GM20000 (cell line): Measurements from ENCODE around the gene NBAS.
"Not testable (repeated sequence)": the region's sequence is repeated elsewhere in the genome, so short reads cannot be mapped to it uniquely, and the experiment has no call there.

ENCODE experiments used
- DNase-seq: peaks from one replicate; pipeline ENCODE4 v3.0.0; 2012; ENCODE audit warnings: low spot score
- CTCF ChIP-seq: IDR thresholded peaks from 2 replicates; pipeline ENCODE4 v1.5.1; 2012; ENCODE audit warnings: mild to moderate bottlenecking, control low read depth; ENCODE audit errors: extremely low read depth, missing control alignments

The NBAS gene

DNA sequence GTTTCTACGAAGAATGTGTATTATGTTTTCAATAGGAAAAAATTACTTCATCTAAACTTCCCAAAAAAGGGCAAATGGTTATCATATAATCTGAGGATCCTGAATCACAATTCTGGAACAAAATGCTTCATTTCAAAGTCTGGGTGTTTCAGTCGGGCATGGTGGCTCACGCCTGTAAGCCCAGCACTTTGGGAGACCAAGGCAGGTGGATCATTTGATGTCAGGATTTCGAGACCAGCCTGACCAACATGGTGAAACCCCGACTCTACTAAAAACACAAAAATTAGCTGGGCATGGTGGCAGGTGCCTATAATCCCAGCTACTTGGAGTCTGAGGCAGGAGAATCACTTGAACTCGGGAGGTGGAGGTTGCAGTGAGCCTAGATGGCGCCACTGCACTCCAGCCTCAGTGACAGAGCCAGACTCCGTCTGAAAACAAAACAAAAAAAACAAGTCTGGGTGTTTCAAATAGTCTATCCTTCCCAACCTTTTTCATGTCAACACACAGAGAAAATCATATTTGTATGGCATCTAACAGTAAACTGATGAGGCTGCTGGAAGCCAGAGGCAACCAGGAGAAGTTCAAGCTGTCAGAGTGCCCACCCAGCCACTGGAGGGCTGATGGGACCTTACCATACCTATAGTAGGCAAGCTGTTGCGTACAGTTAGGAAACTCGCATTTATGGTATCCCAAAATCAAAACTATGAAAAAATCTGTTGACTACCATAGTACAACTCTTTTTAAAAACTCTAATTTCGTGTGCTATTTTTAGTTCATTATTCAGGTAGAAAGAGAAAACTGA, 14.6 kb downstream of the NBAS start:
- DNase-seq, result no peak
- TF ChIP-seq CTCF, result no peak

GRCh38 chr2:15544227-15544626, 16.9 kb downstream of the NBAS start:
- TF ChIP-seq CTCF, result no peak
- DNase-seq, result no peak

DNA sequence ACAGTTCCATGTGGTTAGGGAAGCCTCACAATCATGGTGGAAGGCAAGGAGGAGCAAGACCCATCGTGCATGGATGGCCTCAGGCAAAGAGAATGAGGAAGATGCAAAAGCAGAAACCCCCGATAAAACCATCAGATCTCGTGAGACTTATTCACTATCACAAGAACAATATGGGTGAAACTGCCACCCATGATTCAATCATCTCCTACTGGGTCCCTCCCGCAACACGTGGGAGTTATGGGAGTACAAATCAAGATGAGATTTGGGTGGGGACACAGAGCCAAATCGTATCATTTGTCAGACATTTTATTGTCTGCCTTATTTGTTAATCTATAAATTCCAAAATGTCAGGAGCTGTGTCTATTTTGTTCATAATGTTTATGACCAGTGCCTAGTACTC, 17.6 kb downstream of the NBAS start:
- no peak for DNase-seq
- no peak for TF ChIP-seq CTCF

GRCh38 chr2:15543053-15543452, 18.1 kb downstream of the NBAS start:
- no peak for TF ChIP-seq CTCF
- no peak for DNase-seq

DNA sequence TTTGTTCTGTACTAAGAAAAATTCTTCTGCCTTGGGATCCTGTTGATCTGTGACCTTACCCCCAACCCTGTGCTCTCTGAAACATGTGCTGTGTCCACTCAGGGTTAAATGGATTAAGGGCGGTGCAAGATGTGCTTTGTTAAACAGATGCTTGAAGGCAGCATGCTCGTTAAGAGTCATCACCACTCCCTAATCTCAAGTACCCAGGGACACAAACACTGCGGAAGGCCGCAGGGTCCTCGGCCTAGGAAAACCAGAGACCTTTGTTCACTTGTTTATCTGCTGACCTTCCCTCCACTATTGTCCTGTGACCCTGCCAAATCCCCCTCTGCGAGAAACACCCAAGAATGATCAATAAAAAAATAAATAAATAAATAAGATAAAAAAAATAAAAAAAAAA, 18.9 kb downstream of the NBAS start:
- not testable (repeated sequence) for DNase-seq

DNA sequence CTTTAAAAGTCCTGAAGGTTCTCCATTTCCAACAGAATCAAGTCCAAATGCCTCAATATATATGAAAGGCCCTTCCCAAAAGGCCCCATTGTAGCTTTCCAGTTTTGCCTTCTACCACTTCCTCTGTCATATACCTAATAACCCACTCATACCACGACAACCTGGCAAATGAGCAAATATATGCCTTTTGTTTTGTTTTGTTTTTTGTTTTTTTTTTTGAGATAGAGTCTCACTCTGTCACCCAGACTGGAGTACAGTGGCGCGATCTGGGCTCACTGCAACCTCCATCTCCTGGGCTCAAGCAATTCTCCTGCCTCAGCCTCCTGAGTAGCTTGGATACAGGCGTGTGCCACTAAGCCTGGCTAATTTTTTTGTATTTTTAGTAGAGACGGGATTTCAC, 20.6 kb downstream of the NBAS start:
- DNase-seq, result not testable (repeated sequence)

GRCh38 chr2:15539999-15540398, 21.1 kb downstream of the NBAS start:
- no peak for TF ChIP-seq CTCF
- DNase-seq, result peak; percentile 56

DNA sequence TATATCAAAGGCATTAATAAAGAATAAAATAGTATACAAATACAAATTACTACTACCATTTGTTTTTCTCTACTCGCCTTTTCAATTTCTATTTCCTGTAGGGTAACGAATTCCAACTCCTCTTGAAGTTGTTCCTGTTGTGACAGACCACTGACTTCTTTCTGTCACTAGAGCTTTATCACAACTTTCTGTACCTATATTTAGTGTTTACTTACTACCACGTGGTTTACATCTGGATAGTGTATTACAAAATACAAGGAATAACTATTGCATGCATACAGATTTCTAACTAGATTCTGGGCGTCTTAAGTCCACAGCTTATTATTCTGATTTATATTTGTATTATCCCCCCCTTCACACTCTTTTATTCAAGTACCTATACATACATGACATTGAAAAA, 22.3 kb downstream of the NBAS start:
- no peak for TF ChIP-seq CTCF
- no peak for DNase-seq
